K562 (cell line): Measurements from ENCODE around the gene MTFR2. TPM values are rescaled to one million over a fixed set of nuclear protein-coding genes. Genes with fewer than 3 reads are reported as not detected.

Experiments used
- ATAC-seq: fragments of 200-7000 bp; cut with Tn5 transposase; 3 replicates; pipeline ENCODE4 v1.9.1; 2020; ENCODE audit warnings: moderate library complexity
- BruUV-seq: library from RNA; stranded (reverse); fragments of 400-500 nt; replicated peaks from 2 replicates; lab custom pipeline; 2021; lab: Mats Ljungman, UMichigan
- CTCF ChIA-PET: fragments of 300-600 bp; formaldehyde crosslinking; extraction: SDS; loops from one replicate; lab custom pipeline; 2021; ENCODE audit warnings: low intra/inter-chr PET ratio; lab: Yijun Ruan, JAX
- POLR2A ChIA-PET: fragments of 300-600, 350-650 bp; sonication (Branson Sonifier 250); formaldehyde crosslinking; extraction: SDS; loops from one replicate; lab custom pipeline; 2021; ENCODE audit warnings: antibody characterized with exemption, inconsistent platforms; lab: Yijun Ruan, JAX
- DNase-seq, 4 experiments: peaks; one replicate each; pipeline versions ENCODE4 v3.0.0 to v3.0.0-alpha.2; 2011 to 2018; ENCODE audit warnings: low spot score in 3 of 4, mixed read lengths in 3 of 4; ENCODE audit errors: extremely low read depth in 1 of 4
- FAIRE-seq: peaks from 2 replicates; lab custom pipeline; 2011; peaks lifted over from hg19 to GRCh38; lab: Jason Lieb, UNC
- H2AFZ ChIP-seq: 2 replicates; pipeline ENCODE4 v1.6.0; 2011; ENCODE audit warnings: low read depth, low read length, control low read depth, inconsistent platforms
- H3K27ac ChIP-seq: fragments of 200-600 bp; 3 replicates; pipeline ENCODE4 v1.8.0; 2011; ENCODE audit warnings: low read depth, mild to moderate bottlenecking, control low read depth, inconsistent platforms, low read length, moderate library complexity, mixed read lengths; ENCODE audit errors: extremely low read depth
- H3K27me3 ChIP-seq, 2 experiments: fragments of 300-600 bp in 1 of 2; 2 replicates in 1 of 2; 3 replicates in 1 of 2; pipeline versions ENCODE4 v1.6.0 to v1.8.0; 2011; ENCODE audit warnings: inconsistent platforms in 2 of 2, low read length in 2 of 2, mild to moderate bottlenecking in 1 of 2, mixed read lengths in 1 of 2, moderate library complexity in 1 of 2; ENCODE audit not compliant: control insufficient read depth in 2 of 2, insufficient read depth in 2 of 2
- H3K36me3 ChIP-seq: fragments of 300-600 bp; 3 replicates; pipeline ENCODE4 v1.8.0; 2011; ENCODE audit warnings: mild to moderate bottlenecking, low read length, inconsistent platforms; ENCODE audit not compliant: control insufficient read depth, insufficient read depth
- H3K4me1 ChIP-seq, 2 experiments: fragments of 200-600 bp in 1 of 2; replicated peaks in 1 of 2; 2 replicates in 1 of 2; 3 replicates in 1 of 2; pipeline versions ENCODE4 v1.5.1 to v1.8.0; 2011; ENCODE audit warnings: inconsistent platforms in 2 of 2, low read length in 2 of 2, mild to moderate bottlenecking in 1 of 2, mixed read lengths in 1 of 2, moderate library complexity in 1 of 2; ENCODE audit not compliant: control insufficient read depth in 2 of 2, insufficient read depth in 2 of 2
- H3K4me2 ChIP-seq: 2 replicates; pipeline ENCODE4 v1.6.1; 2011; ENCODE audit warnings: low read length, control low read depth, inconsistent platforms, mixed read lengths; ENCODE audit not compliant: insufficient read depth
- H3K4me3 ChIP-seq: fragments of 200-600 bp; sonication (generic), shearing (Covaris generic); 2 replicates; pipeline ENCODE4 v1.5.1; 2016; ENCODE audit warnings: control low read depth, inconsistent platforms
- H3K79me2 ChIP-seq: fragments of 200-600 bp; 3 replicates; pipeline ENCODE4 v1.8.0; 2011; ENCODE audit warnings: low read length, inconsistent platforms; ENCODE audit not compliant: control insufficient read depth, insufficient read depth
- H3K9ac ChIP-seq, 2 experiments: 2 replicates each; pipeline versions ENCODE4 v1.6.0 to v1.6.1; 2011; ENCODE audit warnings: low read depth in 2 of 2, low read length in 2 of 2, control low read depth in 1 of 2, inconsistent platforms in 1 of 2, mild to moderate bottlenecking in 1 of 2, mixed read lengths in 1 of 2; ENCODE audit not compliant: insufficient read depth in 1 of 2
- H3K9me1 ChIP-seq: one replicate; pipeline ENCODE4 v1.6.0; 2011; ENCODE audit warnings: inconsistent platforms, mild to moderate bottlenecking, low read length, moderate library complexity; ENCODE audit not compliant: control insufficient read depth, insufficient read depth
- H3K9me3 ChIP-seq: replicated peaks from 2 replicates; pipeline ENCODE4 v1.5.1; 2011; ENCODE audit warnings: low read depth, low read length, inconsistent platforms; ENCODE audit not compliant: control insufficient read depth, insufficient read depth
- H4K20me1 ChIP-seq: replicated peaks from 2 replicates; pipeline ENCODE4 v1.6.1; 2011; ENCODE audit warnings: low read length, inconsistent platforms, mixed read lengths; ENCODE audit not compliant: control insufficient read depth, insufficient read depth
- ESRRA ChIP-seq: fragments of 450-650 bp; IDR thresholded peaks from 2 replicates; pipeline ENCODE4 v1.6.1; 2014; ENCODE audit warnings: low read depth, mild to moderate bottlenecking, moderate library complexity, borderline replicate concordance
- FUS ChIP-seq: fragments of 200-400 bp; formaldehyde crosslinking; optimal IDR thresholded peaks from 2 replicates; pipeline ENCODE3; 2017; ENCODE audit warnings: low read depth, low read length
- HEY1 ChIP-seq: fragments of 250-450 bp; sonication (Bioruptor Pico); IDR thresholded peaks from 2 replicates; pipeline ENCODE4 v1.5.0; 2020; ENCODE audit warnings: mild to moderate bottlenecking, moderate library complexity, borderline replicate concordance
- KDM5B ChIP-seq: fragments of 200-600 bp; sonication (generic); IDR thresholded peaks from 2 replicates; pipeline ENCODE4 v1.6.1; 2012; ENCODE audit warnings: low read depth, mild to moderate bottlenecking, moderate library complexity, low read length, control low read depth, inconsistent platforms; ENCODE audit not compliant: insufficient replicate concordance
- MXI1 ChIP-seq: IDR thresholded peaks from 2 replicates; pipeline ENCODE4 v1.6.1; 2011; ENCODE audit warnings: low read depth, mild to moderate bottlenecking, improper control_type of control experiment, low read length
- PHTF2 ChIP-seq: fragments of 250-450 bp; sonication (Bioruptor Pico); IDR thresholded peaks from 2 replicates; pipeline ENCODE4 v1.5.0; 2021; ENCODE audit warnings: mild to moderate bottlenecking
- RAD21 ChIP-seq, 2 experiments: fragments of 250-450 bp in 1 of 2; fragments of 450-650 bp in 1 of 2; sonication (Bioruptor Pico) in 1 of 2; formaldehyde crosslinking in 1 of 2; IDR thresholded peaks in 1 of 2; conservative IDR thresholded peaks in 1 of 2; 2 replicates each; pipeline versions ENCODE4 v1.4.0 to v1.8.0; 2020 to 2022; ENCODE audit warnings: mild to moderate bottlenecking in 2 of 2, moderate library complexity in 1 of 2
- SIRT6 ChIP-seq: IDR thresholded peaks from one replicate; pipeline ENCODE4 v1.6.1; 2012; ENCODE audit warnings: low read depth, mild to moderate bottlenecking, control low read depth, inconsistent platforms, low read length, moderate library complexity
- TEAD1 ChIP-seq, 2 experiments: fragments of 450-650 bp in 1 of 2; sonication (generic) in 1 of 2; formaldehyde crosslinking; IDR thresholded peaks; 2 replicates each; pipeline versions ENCODE4 v1.4.0 to v1.8.0; 2020 to 2022; ENCODE audit warnings: mild to moderate bottlenecking in 2 of 2, missing genetic modification reagents in 1 of 2
- ZBTB33 ChIP-seq: sonication (generic); formaldehyde crosslinking; IDR thresholded peaks from 2 replicates; pipeline ENCODE4 v1.8.1; 2023; ENCODE audit warnings: mild to moderate bottlenecking, missing genetic modification reagents
- ZKSCAN8 ChIP-seq: fragments of 200-800 bp; sonication (Bioruptor generic); IDR thresholded peaks from 2 replicates; pipeline ENCODE4 v1.6.1; 2016; ENCODE audit warnings: missing genetic modification characterization, missing compliant biosample characterization
- WGBS: fragments of 100-300 bp; shearing (Covaris generic); methylation state at CpG from one replicate; pipeline ENCODE4 v1.1.6; 2016; ENCODE audit warnings: low coverage, mixed read lengths; ENCODE audit not compliant: insufficient coverage; ENCODE audit errors: missing lambda C conversion rate; 5-methylcytosine and 5-hydroxymethylcytosine counted together
- in situ Hi-C: fragments of 300-500 bp; cut with MboI; formaldehyde crosslinking; loops from 4 replicates; pipeline ENCODE4 v1.15.0; 2018; ENCODE audit warnings: inconsistent platforms, mixed read lengths
- intact Hi-C: fragments of 100-400 bp; cut with micrococcal nuclease; formaldehyde crosslinking; loops from 2 replicates; pipeline ENCODE4 v1.14.2; 2022
- polyA plus RNA-seq, 8 experiments: library from polyadenylated mRNA; depleted of rRNA in 4 of 8; stranded (reverse) in 5 of 8; unstranded in 3 of 8; fragments of >200 nt; fragmentation: Nextera tagmentation in 2 of 8; fragmentation: Illumina TruSeq in 1 of 8; extraction: Ambion mirVana in 2 of 8; extraction: Trizol in 1 of 8; gene quantifications; 2 replicates each; pipeline versions ENCODE4 v1.2.1 to v1.2.3, GENCODE V29; 2011 to 2014; ENCODE audit warnings: inconsistent platforms in 1 of 8, missing spikeins in 1 of 8
- total RNA-seq, 7 experiments: library from RNA; depleted of rRNA in 6 of 7; stranded (reverse); fragments of >200 nt in 6 of 7; fragmentation: Illumina TruSeq in 2 of 7; extraction: Trizol in 2 of 7; gene quantifications; 2 replicates each; pipeline versions ENCODE4 v1.2.1 to v1.2.3, GENCODE V29; 2011 to 2021; ENCODE audit warnings: low replicate concordance in 1 of 7
- TF ChIP-seq, protein P1 (sequence below): IDR thresholded peaks from 2 replicates; pipeline ENCODE4 v1.6.1; 2011; ENCODE audit warnings: borderline replicate concordance, low read depth, mild to moderate bottlenecking, moderate library complexity, low read length; ENCODE audit not compliant: insufficient read depth, poor library complexity, severe bottlenecking

Gene MTFR2
- total and polyA plus RNA-seq, 9 of the 15 experiments (the other 6 are each of a cell fraction or from before 2014, with no cell fraction given): 10.1 to 63.3 (median 45.9) TPM

- under 1% methylated on average over 5 of the region's 5 CpGs for WGBS
- POLR2A ChIA-PET: no interaction called here
These were observed 48.4 kb downstream of the MTFR2 start for GRCh38 chr6:136201732-136202131.

DNA sequence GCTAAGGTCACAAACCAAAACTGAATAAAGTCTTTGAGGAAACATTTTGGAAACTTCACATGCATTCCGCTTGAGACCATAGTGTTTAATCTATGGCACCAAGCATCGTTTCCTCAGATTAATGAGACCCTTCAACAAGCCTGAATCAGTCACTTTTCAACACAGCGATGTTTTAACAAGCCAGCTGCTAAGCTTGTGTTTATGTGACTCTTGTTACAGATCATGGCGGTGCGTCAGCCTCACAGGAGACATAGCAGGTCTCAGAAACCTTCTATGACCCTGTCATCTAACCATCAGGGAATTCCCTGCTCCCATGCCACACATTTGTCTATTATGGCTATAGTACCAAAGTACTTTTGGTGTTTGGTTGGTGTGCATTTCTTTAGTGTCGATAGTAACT, 57.2 kb downstream of the MTFR2 start:
- 8% methylated on average over 6 of the region's 6 CpGs for WGBS
- Histone ChIP-seq H3K4me1 (peaks cover 0 to 5% of the 10 kb centered on the region in 2 experiments; a peak in 3 of 5 replicates), H2AFZ (no peak overlapping the region), H3K79me2 (no peaks in the 10 kb centered on the region), H3K9me3 (no peaks in the 10 kb centered on the region), H3K4me3 (no peak overlapping the region), H3K9ac (no peak overlapping the region), H3K27me3 (peaks cover 30 to 36% of the 10 kb centered on the region in 2 experiments), H4K20me1 (0 out of 2 replicates have a peak, but pooled peaks cover 3% of the 10 kb centered on the region), H3K9me1 (no peaks in the 10 kb centered on the region), H3K4me2 (no peak overlapping the region), H3K36me3 (no peaks in the 10 kb centered on the region), H3K27ac (no peak overlapping the region)
- in situ Hi-C loops (no loop called here), intact Hi-C loops (no loop called here)
- CTCF ChIA-PET: no interaction called here
- POLR2A ChIA-PET: no interaction called here
- no peak for FAIRE-seq
- BruUV-seq: no TSS peak
- DNase-seq: no peak
- no peak for ATAC-seq
- TF ChIP-seq ESRRA: no peak
- TF ChIP-seq MXI1: no peak
- TF ChIP-seq PHTF2 (CRISPR knock-in tag): no peak
- no peak for TF ChIP-seq SIRT6
- no peak for TF ChIP-seq TEAD1 (CRISPR knock-in tag; IDR thresholded peaks at IDR 0.05)
- TF ChIP-seq HEY1 (CRISPR knock-in tag): no peak
- TF ChIP-seq, protein P1, sequence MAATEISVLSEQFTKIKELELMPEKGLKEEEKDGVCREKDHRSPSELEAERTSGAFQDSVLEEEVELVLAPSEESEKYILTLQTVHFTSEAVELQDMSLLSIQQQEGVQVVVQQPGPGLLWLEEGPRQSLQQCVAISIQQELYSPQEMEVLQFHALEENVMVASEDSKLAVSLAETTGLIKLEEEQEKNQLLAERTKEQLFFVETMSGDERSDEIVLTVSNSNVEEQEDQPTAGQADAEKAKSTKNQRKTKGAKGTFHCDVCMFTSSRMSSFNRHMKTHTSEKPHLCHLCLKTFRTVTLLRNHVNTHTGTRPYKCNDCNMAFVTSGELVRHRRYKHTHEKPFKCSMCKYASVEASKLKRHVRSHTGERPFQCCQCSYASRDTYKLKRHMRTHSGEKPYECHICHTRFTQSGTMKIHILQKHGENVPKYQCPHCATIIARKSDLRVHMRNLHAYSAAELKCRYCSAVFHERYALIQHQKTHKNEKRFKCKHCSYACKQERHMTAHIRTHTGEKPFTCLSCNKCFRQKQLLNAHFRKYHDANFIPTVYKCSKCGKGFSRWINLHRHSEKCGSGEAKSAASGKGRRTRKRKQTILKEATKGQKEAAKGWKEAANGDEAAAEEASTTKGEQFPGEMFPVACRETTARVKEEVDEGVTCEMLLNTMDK: no peak
- no peak for TF ChIP-seq KDM5B
- TF ChIP-seq ZKSCAN8 (CRISPR knock-in tag): no peak
- TF ChIP-seq ZBTB33 (CRISPR knock-in tag): no peak

More at GRCh38 chr6:136201732-136202131, 48.4 kb downstream of the MTFR2 start:
- DNase-seq (no peak), ATAC-seq (no peak), FAIRE-seq (no peak)
- intact Hi-C loops: loop anchor here (1.0 to 5.0 kb wide), 2 partner anchors 25 to 116 kb away; no protein-coding TSS in a partner anchor
- H4K20me1 ChIP-seq: no peaks in the 10 kb centered on the region
- peaks cover 5 to 14% of the 10 kb centered on the region in 2 experiments; a peak in 3 of 5 replicates for H3K27me3 ChIP-seq
- in situ Hi-C loops: no loop called here
- no peaks in the 10 kb centered on the region for H3K36me3 ChIP-seq
- no peak overlapping the region for H3K27ac ChIP-seq
- H3K9ac ChIP-seq: no peak overlapping the region
- no peaks in the 10 kb centered on the region for H3K79me2 ChIP-seq
- no peaks in the 10 kb centered on the region for H3K9me1 ChIP-seq
- H3K4me1 ChIP-seq: no peaks in the 10 kb centered on the region
- CTCF ChIA-PET: no interaction called here
- no peak overlapping the region for H3K4me3 ChIP-seq
- H2AFZ ChIP-seq: no peak overlapping the region
- TF ChIP-seq RAD21 (CRISPR knock-in tag; conservative IDR thresholded peaks at IDR 0.05 in 1 of 2, IDR thresholded peaks at IDR 0.05 in 1 of 2): 0 out of 4 replicates have a peak, but pooled peaks of 1 of the 2 experiments have one; percentile 3
- no peak for TF ChIP-seq FUS
- no TSS peak for BruUV-seq
- H3K4me2 ChIP-seq: no peak overlapping the region
- H3K9me3 ChIP-seq: no peaks in the 10 kb centered on the region
